Measurements from ENCODE around the gene MGLL.

Gene MGLL

GRCh38 chr3:127745656-127746399 lies 76.5 kb downstream of the MGLL start:
- Mint-ChIP-seq H3K4me1 (peaks cover 12% of the 10 kb centered on the region), H3K36me3 (peaks cover 6% of the 10 kb centered on the region), H3K4me3 (no peak overlapping the region), H3K9me3 (no peaks in the 10 kb centered on the region), H3K27ac (no peak overlapping the region)
- DNase-seq (ENCODE audit: low spot score in 2 of 2), result no peak
- no peak for ATAC-seq

DNA sequence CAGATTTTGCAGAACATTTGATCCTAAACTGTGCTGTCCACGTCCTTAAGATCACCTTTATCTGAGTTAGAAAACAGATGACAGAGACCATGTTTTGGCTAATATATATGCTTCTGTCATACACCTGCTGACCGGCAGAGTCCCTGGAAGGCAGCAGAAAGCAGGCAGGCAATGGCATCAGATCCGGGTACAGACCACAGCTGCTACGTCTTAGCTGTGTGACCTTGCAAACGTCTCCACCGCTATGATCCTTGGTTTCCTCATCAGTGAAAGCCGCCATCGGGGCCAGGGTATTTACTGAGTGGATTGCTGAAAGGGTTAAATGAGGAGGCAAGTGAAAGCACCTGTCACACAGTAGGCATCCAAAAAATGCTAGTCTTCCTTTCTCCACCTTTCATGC lies 77.4 kb downstream of the MGLL start:
- H3K27ac Mint-ChIP-seq, result no peak overlapping the region
- DNase-seq (ENCODE audit: low spot score in 2 of 2) (no peak), ATAC-seq (no peak)
- peaks cover 3% of the 10 kb centered on the region for H3K4me1 Mint-ChIP-seq
- no peaks in the 10 kb centered on the region for H3K9me3 Mint-ChIP-seq
- H3K36me3 Mint-ChIP-seq, result peaks cover 6% of the 10 kb centered on the region
- no peak overlapping the region for H3K4me3 Mint-ChIP-seq

GRCh38 chr3:127744253-127744815 lies 78.0 kb downstream of the MGLL start:
- no peaks in the 10 kb centered on the region for H3K4me1 Mint-ChIP-seq
- DNase-seq (ENCODE audit: low spot score in 2 of 2) (no peak), ATAC-seq (no peak)
- H3K36me3 Mint-ChIP-seq, result peaks cover 6% of the 10 kb centered on the region
- no peak overlapping the region for H3K27ac Mint-ChIP-seq
- H3K9me3 Mint-ChIP-seq, result no peaks in the 10 kb centered on the region
- no peak overlapping the region for H3K4me3 Mint-ChIP-seq

DNA sequence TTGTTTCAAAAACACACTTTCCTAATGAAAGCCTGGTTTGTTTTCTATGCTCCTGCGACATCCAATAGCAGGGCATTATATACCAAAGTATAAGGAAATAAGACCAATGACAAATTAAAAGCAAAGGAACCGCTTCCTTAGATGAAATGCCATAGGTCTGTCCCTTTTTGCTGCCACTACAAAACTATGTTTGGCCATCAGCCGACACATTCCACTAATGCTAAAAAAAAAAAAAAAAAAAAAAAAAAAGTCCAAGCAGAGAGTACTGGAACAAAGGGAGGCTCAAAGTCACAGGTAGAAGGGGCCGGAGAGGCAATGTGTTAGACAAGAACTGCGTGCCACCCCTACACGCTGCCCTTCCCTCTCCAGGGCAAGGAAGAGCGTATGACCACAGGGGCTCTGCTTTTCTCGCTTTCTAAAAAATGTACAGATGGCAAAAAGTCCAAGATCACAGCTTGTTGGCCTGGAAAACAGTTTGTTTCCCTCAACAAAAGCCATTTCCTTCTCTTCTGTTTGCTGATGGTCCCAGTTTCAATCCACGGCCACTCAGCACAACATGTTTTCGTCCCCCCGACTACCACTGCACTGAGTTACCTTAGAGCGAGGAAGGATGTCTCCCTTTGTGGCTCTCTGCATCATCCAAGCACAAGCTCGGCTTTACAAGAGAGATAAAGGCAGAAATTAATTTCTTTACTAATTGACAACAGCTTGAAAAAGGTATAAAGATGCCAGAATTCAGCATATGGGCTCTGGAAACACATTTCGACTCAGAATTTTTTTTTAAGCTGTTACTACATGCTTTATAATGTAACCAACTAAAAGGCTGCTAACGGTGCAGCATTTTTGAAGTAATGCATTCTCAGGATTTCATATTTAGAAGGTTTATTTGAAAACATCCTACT lies 78.7 kb downstream of the MGLL start:
- no peak for ATAC-seq
- Mint-ChIP-seq H3K9me3 (no peaks in the 10 kb centered on the region), H3K27ac (no peak overlapping the region), H3K4me3 (no peak overlapping the region), H3K4me1 (no peaks in the 10 kb centered on the region), H3K36me3 (peaks cover 1% of the 10 kb centered on the region)
- no peak for DNase-seq (ENCODE audit: low spot score in 2 of 2)

DNA sequence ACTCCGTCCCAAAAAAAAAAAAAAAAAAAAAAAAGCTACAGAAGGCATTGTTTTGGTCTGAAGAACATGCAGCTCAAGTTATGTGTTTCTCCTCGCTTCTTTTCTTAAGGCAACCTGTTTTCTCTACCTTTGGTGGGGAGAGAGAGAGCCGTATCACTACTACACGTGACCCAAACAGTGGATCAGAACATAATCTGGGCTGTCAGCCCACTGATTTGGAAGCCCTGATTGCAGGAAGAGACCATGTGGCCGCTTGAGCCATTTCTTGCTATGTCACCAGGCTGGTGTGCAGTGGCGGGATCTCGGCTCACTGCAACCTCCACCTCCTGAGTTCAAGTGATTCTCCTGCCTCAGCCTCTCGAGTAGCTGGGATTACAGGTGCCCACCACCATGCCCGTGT lies 79.7 kb downstream of the MGLL start:
- no peak for ATAC-seq
- Mint-ChIP-seq H3K36me3 (no peaks in the 10 kb centered on the region), H3K4me1 (no peaks in the 10 kb centered on the region), H3K9me3 (no peaks in the 10 kb centered on the region), H3K27ac (no peak overlapping the region), H3K4me3 (no peak overlapping the region)
- no peak for DNase-seq (ENCODE audit: low spot score in 2 of 2)

DNA sequence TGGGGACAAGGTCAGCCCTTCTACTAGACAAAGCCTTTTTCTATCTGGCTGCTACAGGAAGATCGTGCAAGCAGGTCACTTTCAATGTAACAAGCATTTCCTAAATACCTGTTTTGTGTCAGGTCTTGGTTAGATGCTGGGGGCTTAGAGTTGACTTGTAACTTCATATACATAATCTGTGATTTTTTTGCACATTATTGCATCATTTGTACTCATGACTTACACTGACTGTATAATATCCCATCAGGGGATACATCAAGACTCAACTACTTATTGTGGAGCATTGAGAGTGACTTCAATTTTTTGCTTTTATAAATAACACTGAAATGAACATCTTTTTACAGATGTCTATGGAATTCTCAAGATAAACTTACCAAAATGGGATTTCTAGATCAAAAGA lies 80.6 kb downstream of the MGLL start:
- no peak overlapping the region for H3K4me3 Mint-ChIP-seq
- H3K4me1 Mint-ChIP-seq, result no peaks in the 10 kb centered on the region
- DNase-seq (ENCODE audit: low spot score in 2 of 2), result no peak
- no peak for ATAC-seq
- no peaks in the 10 kb centered on the region for H3K9me3 Mint-ChIP-seq
- no peak overlapping the region for H3K27ac Mint-ChIP-seq
- no peaks in the 10 kb centered on the region for H3K36me3 Mint-ChIP-seq

DNA sequence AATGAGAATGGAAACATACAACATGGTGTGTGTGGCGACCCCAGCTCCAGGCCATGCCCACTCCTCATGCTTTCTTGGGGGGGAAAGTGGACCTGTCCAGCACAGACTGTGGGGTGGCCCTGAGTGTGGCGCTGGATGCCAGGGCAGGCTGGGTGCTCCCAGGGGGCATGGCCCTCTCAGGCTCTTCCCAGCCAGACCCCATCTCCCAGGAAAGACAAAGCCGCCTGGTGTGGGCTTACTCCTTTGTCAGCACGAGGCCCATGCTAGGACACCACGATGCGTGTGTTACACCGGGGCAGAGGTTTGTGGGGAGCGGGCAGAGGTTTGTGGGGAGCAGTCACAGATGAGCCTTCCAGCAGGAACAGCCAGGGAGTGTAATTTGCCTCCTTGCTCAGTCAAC lies 81.1 kb downstream of the MGLL start:
- no peak for ATAC-seq
- Mint-ChIP-seq H3K27ac (no peak overlapping the region), H3K4me1 (no peaks in the 10 kb centered on the region), H3K4me3 (no peak overlapping the region), H3K9me3 (no peaks in the 10 kb centered on the region), H3K36me3 (no peaks in the 10 kb centered on the region)
- DNase-seq (ENCODE audit: low spot score in 2 of 2), result no peak

- no peak for ATAC-seq
- DNase-seq (ENCODE audit: low spot score in 2 of 2), result no peak
- Mint-ChIP-seq H3K4me3 (no peak overlapping the region), H3K9me3 (no peaks in the 10 kb centered on the region), H3K27ac (no peak overlapping the region), H3K36me3 (no peaks in the 10 kb centered on the region), H3K4me1 (no peaks in the 10 kb centered on the region)
Observed at GRCh38 chr3:127740136-127740915, 82.0 kb downstream of the MGLL start.

GRCh38 chr3:127739347-127740135 lies 82.8 kb downstream of the MGLL start:
- Mint-ChIP-seq H3K4me3 (no peak overlapping the region), H3K4me1 (no peaks in the 10 kb centered on the region), H3K9me3 (no peaks in the 10 kb centered on the region), H3K27ac (no peak overlapping the region), H3K36me3 (no peaks in the 10 kb centered on the region)
- peak; percentile 22 for ATAC-seq
- DNase-seq (ENCODE audit: low spot score in 2 of 2), result no peak

GRCh38 chr3:127738192-127738840 lies 84.0 kb downstream of the MGLL start:
- Mint-ChIP-seq H3K27ac (no peak overlapping the region), H3K4me3 (no peak overlapping the region), H3K4me1 (no peaks in the 10 kb centered on the region), H3K36me3 (no peaks in the 10 kb centered on the region), H3K9me3 (no peaks in the 10 kb centered on the region)
- DNase-seq (ENCODE audit: low spot score in 2 of 2), result no peak
- ATAC-seq, result no peak

- no peaks in the 10 kb centered on the region for H3K9me3 Mint-ChIP-seq
- ATAC-seq (no peak), DNase-seq (ENCODE audit: low spot score in 2 of 2) (no peak)
- H3K27ac Mint-ChIP-seq, result no peak overlapping the region
- no peak overlapping the region for H3K4me3 Mint-ChIP-seq
- H3K4me1 Mint-ChIP-seq, result no peaks in the 10 kb centered on the region
- no peaks in the 10 kb centered on the region for H3K36me3 Mint-ChIP-seq
Observed at GRCh38 chr3:127736801-127737539, 85.3 kb downstream of the MGLL start.

DNA sequence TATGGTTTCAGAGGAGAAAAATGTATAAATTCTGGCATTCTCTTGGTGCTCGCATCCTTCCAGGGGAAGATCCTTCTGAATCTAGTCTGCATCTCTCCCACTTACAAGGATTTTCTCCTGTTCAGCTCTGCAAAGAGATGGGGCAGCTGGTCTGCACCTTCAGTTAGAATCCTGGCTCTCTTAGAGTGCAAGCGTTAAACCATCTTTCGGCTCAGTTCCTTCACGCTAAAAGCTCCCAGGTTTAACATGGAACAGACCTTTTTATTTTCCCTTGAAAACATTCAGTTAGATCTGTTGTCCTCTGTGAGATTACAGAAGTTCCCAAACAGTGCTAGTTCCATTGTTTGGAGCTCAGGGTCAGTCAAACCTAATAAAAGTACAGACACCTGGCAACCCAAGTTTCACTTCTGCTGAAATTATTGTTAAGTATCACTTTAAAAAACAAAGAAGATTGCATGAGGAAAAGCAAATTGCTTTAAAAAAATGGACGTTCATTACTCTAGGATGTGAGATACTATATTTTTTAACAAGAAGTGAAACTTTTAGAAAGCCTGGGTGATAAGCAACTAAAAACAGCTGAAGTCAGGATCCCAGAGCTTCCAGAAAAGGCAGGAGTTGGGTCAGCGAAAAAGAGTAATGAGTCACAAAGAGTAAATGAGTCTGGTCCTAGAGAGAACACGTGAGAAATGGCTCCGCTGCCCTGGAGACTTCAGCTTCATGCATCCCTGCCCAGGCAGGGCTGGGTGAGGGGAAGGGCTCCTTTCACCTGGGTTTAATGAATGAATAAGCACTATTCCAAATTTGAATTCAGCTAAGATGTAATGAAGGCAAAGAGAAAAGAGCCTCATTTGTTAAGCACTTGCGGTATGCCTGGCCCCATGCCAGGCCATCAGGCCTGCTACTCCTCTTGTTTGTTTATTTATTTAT lies 86.3 kb downstream of the MGLL start:
- DNase-seq (ENCODE audit: low spot score in 2 of 2), result no peak
- Mint-ChIP-seq H3K4me3 (no peak overlapping the region), H3K36me3 (no peaks in the 10 kb centered on the region), H3K4me1 (no peaks in the 10 kb centered on the region), H3K27ac (no peak overlapping the region), H3K9me3 (no peaks in the 10 kb centered on the region)
- no peak for ATAC-seq

Measured in stimulated activated effector memory CD8-positive, alpha-beta T cell treated with anti-CD3 and anti-CD28 coated beads, Interleukin-12 subunit alpha, Interleukin-12 subunit beta, amount 100 ng/mL, for 72 hours (primary cell).